ENCODE data around the gene ARMC9.

DNA sequence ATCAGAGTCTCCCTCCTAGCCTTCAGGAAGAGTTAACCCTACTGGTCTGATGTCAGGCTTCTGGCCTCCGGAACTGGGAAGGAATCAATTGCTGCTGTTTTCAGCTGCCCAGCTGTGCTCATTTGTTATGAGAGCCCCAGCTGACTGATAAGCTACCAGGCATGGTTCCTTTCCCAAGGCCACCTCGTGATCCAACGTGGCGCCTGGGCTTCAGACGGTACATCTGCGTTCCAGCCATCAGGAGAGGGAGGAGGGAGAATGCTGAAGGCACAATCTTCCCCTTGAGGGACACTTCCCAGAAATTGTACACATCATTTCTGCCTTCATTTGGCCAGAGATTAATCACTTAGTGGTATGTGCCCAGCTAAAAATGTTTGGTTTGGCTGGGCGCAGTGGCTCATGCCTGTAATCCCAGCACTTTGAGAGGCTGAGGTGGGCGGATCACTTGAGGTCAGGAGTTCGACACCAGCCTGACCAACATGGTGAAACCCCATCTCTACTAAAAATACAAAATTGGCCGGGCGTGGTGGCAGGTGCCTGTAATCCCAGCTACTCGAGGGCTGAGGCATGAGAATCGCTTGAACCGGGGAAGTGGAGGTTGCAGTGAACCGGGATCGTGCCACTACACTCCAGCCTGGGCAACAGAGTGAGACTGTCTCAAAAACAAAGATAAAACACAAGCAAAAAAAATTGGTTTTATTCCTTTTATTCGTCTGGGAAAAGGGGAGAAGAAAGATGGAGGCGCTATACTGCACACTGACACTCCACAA lies 10.5 kb upstream of the ARMC9 start:
- no peak for TF ChIP-seq ARNTL (CRISPR knock-in tag; IDR thresholded peaks at IDR 0.05; ENCODE audit: borderline replicate concordance, low read depth)
- no peak for TF ChIP-seq GLIS3 (CRISPR knock-in tag; IDR thresholded peaks at IDR 0.05)
- no peak for TF ChIP-seq ZNF70 (CRISPR knock-in tag; IDR thresholded peaks at IDR 0.05)
- 0 out of 2 replicates have a peak, but pooled peaks have one; percentile 56 for TF ChIP-seq ESRRG (CRISPR knock-in tag; IDR thresholded peaks at IDR 0.05)
- peak; percentile 59; the same call in 1 of the 2 replicates for TF ChIP-seq ZFP3 (CRISPR knock-in tag; IDR thresholded peaks at IDR 0.05)
- TF ChIP-seq, protein P1, sequence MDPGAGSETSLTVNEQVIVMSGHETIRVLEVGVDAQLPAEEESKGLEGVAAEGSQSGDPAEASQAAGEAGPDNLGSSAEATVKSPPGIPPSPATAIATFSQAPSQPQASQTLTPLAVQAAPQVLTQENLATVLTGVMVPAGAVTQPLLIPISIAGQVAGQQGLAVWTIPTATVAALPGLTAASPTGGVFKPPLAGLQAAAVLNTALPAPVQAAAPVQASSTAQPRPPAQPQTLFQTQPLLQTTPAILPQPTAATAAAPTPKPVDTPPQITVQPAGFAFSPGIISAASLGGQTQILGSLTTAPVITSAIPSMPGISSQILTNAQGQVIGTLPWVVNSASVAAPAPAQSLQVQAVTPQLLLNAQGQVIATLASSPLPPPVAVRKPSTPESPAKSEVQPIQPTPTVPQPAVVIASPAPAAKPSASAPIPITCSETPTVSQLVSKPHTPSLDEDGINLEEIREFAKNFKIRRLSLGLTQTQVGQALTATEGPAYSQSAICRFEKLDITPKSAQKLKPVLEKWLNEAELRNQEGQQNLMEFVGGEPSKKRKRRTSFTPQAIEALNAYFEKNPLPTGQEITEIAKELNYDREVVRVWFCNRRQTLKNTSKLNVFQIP (CRISPR knock-in tag; IDR thresholded peaks at IDR 0.05; ENCODE audit: borderline replicate concordance, low read depth), result no peak
- TF ChIP-seq, protein P2, sequence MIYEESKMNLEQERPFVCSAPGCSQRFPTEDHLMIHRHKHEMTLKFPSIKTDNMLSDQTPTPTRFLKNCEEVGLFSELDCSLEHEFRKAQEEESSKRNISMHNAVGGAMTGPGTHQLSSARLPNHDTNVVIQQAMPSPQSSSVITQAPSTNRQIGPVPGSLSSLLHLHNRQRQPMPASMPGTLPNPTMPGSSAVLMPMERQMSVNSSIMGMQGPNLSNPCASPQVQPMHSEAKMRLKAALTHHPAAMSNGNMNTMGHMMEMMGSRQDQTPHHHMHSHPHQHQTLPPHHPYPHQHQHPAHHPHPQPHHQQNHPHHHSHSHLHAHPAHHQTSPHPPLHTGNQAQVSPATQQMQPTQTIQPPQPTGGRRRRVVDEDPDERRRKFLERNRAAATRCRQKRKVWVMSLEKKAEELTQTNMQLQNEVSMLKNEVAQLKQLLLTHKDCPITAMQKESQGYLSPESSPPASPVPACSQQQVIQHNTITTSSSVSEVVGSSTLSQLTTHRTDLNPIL (CRISPR knock-in tag; IDR thresholded peaks at IDR 0.05; ENCODE audit: low read depth), result peak; percentile 22; the same call in 1 of the 2 replicates
- TF ChIP-seq ZFP30 (CRISPR knock-in tag; IDR thresholded peaks at IDR 0.05), result no peak
- TF ChIP-seq OSR1 (CRISPR knock-in tag; IDR thresholded peaks at IDR 0.05), result no peak
- TF ChIP-seq BACH2 (CRISPR knock-in tag; IDR thresholded peaks at IDR 0.05; ENCODE audit: borderline replicate concordance), result no peak
- no peak for TF ChIP-seq ZC3H10 (CRISPR knock-in tag; IDR thresholded peaks at IDR 0.05)
- TF ChIP-seq, protein P3, sequence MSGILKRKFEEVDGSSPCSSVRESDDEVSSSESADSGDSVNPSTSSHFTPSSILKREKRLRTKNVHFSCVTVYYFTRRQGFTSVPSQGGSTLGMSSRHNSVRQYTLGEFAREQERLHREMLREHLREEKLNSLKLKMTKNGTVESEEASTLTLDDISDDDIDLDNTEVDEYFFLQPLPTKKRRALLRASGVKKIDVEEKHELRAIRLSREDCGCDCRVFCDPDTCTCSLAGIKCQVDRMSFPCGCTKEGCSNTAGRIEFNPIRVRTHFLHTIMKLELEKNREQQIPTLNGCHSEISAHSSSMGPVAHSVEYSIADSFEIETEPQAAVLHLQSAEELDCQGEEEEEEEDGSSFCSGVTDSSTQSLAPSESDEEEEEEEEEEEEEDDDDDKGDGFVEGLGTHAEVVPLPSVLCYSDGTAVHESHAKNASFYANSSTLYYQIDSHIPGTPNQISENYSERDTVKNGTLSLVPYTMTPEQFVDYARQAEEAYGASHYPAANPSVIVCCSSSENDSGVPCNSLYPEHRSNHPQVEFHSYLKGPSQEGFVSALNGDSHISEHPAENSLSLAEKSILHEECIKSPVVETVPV (CRISPR knock-in tag; IDR thresholded peaks at IDR 0.05), result no peak
- peak; percentile 81 for TF ChIP-seq ISL1 (CRISPR knock-in tag; IDR thresholded peaks at IDR 0.05)
